ENCODE data around the gene OR10C1.

OR10C1 gene

DNA sequence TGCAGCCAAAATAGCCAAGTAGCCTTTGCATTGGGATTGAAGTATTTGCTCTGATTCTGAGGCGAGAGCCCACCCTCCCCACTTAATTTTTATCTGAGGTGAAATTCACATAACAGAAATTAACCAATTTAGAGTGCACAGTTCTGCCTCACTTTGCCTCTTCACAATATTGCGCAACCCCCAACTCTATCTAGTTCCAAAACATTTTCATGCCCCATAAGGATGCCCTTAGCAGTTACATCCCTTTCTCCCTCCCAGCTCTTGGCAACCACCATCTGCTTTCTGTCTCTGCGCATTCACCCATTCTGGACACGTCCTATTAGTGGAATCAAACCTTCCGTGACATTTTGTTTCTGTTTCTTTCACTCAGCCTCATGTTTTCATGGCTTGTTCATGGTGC, 39.6 kb downstream of the OR10C1 start:
- DNase-seq = no peak

DNA sequence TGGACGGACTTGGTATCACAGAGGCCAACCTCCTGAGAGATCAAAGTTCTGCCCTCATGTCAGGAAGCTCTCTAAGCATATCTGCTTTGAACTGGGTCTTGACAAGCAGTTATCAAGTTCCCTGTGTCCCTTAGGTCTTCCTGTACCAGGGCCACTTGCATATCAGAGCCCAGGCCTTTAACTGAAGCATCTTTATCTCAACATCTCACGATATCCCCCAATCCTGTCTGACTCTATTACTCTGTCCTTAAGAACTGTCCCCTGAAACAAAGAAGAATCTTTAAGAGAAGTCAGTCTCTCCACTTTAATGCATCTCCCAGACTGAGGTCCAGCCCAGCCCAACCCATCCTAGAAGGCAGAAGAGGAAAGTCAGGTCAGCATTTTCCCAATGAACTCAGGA, 40.5 kb downstream of the OR10C1 start:
- no peak for DNase-seq

DNA sequence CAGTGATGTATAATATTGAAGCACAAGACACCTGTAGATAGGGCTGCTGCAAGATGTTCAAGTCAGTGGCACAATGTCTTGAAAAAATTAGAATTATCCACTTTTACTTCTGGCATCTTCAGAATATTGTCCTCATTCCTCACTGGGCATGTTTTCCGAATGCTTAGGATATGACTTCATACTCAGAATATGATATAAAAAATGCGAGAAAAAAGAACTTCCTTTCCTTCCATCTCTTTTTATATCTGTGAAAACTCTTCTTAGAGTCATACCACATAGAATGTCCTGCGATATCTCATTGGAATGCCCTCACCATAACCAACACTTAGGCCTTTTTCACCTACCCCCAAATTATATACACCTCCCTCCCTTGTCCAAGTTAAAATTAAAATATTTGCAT, 44.1 kb downstream of the OR10C1 start:
- DNase-seq = no peak

DNA sequence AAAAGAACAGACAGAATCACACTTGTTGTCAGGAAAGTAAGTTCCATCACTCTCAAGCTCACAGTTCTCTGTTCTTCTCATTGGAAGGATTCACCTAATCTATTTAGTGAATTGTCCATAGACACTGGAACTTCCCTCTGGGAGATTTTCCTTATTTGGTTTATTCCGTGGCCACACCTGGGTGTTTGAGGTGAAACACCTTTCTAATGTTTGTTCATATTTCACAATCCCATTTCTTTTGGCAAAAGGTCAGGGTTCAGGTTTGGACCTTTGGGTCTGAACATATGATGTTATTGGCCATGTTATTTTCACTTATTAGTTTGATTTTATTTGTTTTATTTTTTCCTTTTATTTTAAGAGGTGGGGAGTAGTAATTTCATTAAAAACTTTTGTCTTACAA, 44.6 kb downstream of the OR10C1 start:
- no peak for DNase-seq

DNA sequence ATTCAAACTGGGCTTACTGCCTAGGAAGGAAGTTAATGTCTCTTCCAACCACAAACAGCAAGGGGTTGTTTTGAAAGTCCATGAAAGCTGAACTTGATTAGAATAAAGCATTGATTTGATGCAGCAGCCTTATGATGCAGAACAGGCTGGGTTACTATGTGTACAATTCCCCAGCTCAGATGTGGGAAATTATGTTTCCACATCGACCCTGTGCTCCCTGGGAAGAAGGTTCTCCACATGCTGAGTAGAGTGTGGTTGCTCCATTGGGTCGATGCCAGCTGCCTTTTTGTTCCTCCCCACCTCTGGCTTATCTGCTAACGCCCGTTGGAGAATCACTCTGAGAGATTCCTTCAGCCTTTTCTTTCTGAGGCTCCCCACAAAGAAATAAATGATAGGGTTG, 47.5 kb downstream of the OR10C1 start:
- no peak for DNase-seq

DNA sequence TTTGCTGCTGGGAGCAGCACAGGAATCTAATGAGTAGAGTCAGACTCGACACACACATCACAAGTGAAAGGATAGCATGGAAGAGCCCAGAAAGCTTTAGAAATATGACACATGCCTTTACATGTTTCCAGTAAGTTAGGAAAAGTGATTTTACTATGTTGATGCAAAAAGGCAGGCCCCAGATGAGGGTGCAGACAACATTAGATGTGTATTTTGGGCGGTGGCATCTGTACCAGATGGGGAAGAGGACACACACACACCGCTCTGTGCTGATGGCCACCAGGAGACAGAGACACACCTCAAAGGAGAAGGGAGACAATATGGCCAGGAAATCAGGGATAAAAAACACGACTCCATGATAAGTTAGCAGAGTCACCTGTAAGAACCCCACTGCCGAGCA, 48.0 kb downstream of the OR10C1 start:
- no peak for DNase-seq

DNA sequence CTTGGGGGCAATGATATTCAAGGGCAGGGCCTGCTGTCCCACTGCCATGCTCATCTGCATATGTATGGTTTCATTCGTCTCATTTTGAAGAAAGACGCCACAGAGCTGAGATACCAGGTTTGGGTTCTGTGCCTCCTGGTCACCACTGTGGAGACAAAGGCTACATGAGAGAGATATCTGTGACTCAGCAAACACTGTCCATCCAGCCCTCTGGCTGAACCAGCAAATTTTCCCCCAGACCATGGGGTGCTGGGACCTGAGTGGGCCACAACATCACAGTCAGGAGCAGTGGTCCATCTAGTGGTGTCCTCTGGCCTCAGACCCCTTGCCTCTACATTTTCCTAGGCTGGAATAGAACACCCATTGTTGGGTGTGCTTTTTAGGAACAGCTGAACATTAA, 48.6 kb downstream of the OR10C1 start, which contains the start of gene MAS1L:
TSS of gene MAS1L (minus strand) at position 297 of the 400 bp plus-strand sequence. CDS start at position 243, 54 bp downstream.
- no peak for DNase-seq

DNA sequence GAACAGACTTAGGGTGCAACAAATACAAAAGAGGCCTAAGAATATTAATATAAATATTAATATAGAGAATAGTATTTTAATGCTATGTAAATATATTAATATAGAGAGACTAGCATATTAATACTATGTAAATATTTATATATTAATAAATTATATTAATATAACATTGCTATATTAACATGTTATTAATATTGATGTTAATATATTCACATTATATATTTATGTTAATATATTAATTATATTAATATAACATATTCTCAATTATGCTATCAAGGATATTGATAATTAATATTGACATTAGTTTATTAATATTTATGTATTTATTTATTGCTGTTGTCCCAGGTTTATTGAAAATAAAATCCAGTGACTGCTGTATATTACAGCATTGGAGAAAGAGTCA, 49.8 kb downstream of the OR10C1 start:
- DNase-seq = no peak

DNA sequence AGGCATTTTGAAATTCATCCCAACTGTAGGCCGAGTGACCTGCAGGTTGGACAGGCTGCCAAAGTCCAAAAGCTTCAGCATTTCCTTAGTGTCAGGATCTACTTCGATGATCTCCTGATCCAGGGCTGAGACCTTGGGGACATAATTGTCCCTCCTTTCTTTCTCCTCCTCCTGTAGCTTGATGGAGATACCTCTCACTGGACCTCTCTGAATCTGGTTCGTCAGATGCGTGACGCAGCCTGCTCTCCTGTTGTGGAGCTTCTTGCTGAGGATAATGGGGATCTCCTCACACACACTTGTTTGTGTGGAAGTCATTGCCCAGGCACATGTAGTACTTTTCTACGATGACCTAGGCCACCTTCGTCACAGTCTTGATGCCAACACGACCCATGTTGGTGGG, 50.2 kb downstream of the OR10C1 start:
- DNase-seq = no peak

DNA sequence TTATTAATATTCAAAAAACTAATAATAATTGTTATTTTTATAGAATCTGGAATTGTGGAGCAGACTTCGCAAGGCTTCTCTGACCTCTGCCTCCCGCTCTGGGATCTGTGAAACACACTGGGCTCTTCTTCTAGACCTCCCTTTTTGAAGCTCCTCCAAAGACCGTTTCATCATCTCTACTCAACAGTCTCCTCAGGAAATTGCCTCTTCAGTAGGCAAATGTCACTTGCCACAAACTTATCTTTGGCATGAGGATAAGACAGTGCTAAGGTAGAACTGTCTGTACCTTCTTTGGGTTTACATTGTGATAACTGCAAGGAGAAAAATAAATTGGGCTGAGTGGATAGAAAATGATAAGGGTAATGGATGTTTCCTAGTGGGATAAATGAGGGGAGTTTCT, 50.9 kb downstream of the OR10C1 start:
- DNase-seq = no peak

DNA sequence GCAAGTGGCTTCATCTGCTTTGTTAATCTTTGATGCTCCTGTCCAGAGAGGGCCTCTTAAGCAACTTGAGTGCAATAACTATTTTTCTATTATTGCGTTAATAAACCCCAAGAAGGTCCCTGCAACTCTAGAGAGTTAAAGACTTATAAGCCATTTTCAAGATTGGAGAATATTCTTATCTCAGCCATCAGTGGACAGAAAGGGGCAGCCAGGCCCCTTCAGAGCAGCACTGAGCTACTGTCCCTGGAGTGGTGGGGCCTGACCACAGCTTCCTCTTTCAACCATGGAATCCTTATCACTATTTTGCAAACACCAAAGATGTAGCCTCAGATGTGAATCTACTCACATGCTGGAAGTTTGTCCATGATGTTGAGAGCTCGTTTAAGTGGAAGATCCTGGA, 51.4 kb downstream of the OR10C1 start:
- DNase-seq = no peak
